Stimulated activated memory B cell treated with anti-CD40 and anti-IgM and Interleukin-4, amounts not matched to agents 10 μg/mL and 1 μg/mL and 100 μg/mL, for 72 hours (primary cell): Measurements from ENCODE around the gene HYAL2.
"Not testable (repeated sequence)": the region's sequence is repeated elsewhere in the genome, so short reads cannot be mapped to it uniquely, and the experiment has no call there.

Experiments used
- ATAC-seq: fragments of 150-1000 bp; cut with Tn5 transposase; 2 replicates; pipeline ENCODE4 v1.10.0; 2021
- H3K27ac Mint-ChIP-seq: one replicate; pipeline ENCODE4 v1.8.0; 2022; ENCODE audit warnings: mild to moderate bottlenecking, mixed read lengths
- H3K27me3 Mint-ChIP-seq: one replicate; pipeline ENCODE4 v1.8.0; 2022; ENCODE audit warnings: mixed read lengths
- H3K36me3 Mint-ChIP-seq: one replicate; pipeline ENCODE4 v1.8.0; 2022; ENCODE audit warnings: mixed read lengths
- H3K4me1 Mint-ChIP-seq: one replicate; pipeline ENCODE4 v1.8.0; 2022; ENCODE audit warnings: mixed read lengths
- H3K4me3 Mint-ChIP-seq: one replicate; pipeline ENCODE4 v1.8.0; 2022; ENCODE audit warnings: mild to moderate bottlenecking, moderate library complexity, mixed read lengths
- H3K9me3 Mint-ChIP-seq: one replicate; pipeline ENCODE4 v1.8.0; 2022; ENCODE audit warnings: mixed read lengths

The HYAL2 gene

GRCh38 chr3:50278880-50279224, 43.7 kb downstream of the HYAL2 start, which contains the start of gene LSMEM2:
TSS of gene LSMEM2 (plus strand) at chr3:50279087. CDS start at chr3:50279114, 27 bp downstream.
- Mint-ChIP-seq H3K9me3 (no peaks in the 10 kb centered on the region), H3K36me3 (no peaks in the 10 kb centered on the region), H3K4me1 (peaks cover 25% of the 10 kb centered on the region), H3K27ac (no peak within 1 kb of the TSS), H3K4me3 (no peak within 1 kb of the TSS), H3K27me3 (peaks cover 32% of the 10 kb centered on the region)
- ATAC-seq: no peak

DNA sequence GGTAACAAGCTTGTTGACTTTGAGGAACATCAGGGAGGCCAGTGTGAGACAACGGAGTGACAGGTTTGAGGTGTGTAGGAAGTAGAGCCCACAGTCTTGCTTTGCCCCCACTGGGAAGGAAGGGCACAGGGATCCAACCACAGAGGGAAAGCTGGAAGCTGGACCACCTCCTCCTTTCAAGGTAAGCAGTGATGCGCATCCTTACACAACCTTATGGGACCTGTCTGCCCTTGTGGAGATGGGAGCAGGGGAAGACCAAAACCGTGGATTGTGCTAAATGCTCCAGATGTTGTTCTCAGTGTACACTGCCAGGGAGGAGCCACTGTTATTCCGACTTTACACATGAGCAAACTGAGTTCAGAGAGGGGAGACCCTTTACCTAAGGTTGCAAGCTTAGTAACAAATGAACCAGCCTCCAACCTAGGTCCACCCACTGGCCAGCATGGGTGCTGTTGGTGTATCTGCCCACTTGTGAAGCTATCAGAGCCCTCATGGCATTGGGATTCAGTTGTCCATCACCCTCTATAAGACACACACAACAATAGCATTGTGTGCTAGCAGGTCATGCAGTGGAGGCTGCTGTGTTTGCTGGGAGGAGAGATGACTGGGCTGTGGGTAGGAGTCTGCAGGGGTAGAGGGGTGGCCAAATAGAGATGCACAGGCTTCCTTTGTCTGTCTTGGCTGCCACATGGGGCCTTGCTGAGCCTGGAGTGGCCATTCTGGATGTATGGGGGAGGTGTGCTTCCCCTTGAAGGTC, 44.2 kb downstream of the HYAL2 start:
- no peak overlapping the region for H3K27ac Mint-ChIP-seq
- H3K4me1 Mint-ChIP-seq: peaks cover 28% of the 10 kb centered on the region
- H3K4me3 Mint-ChIP-seq: no peak overlapping the region
- H3K36me3 Mint-ChIP-seq: no peaks in the 10 kb centered on the region
- ATAC-seq: no peak
- H3K9me3 Mint-ChIP-seq: no peaks in the 10 kb centered on the region
- H3K27me3 Mint-ChIP-seq: peaks cover 36% of the 10 kb centered on the region

GRCh38 chr3:50276762-50277101, 45.8 kb downstream of the HYAL2 start:
- Mint-ChIP-seq H3K9me3 (no peaks in the 10 kb centered on the region), H3K4me3 (no peak overlapping the region), H3K36me3 (no peaks in the 10 kb centered on the region), H3K27me3 (peaks cover 43% of the 10 kb centered on the region), H3K27ac (no peak overlapping the region), H3K4me1 (peaks cover 38% of the 10 kb centered on the region)
- no peak for ATAC-seq

- no peaks in the 10 kb centered on the region for H3K9me3 Mint-ChIP-seq
- no peak for ATAC-seq
- peaks cover 43% of the 10 kb centered on the region for H3K4me1 Mint-ChIP-seq
- H3K4me3 Mint-ChIP-seq: peak overlapping the region; percentile 43
- no peaks in the 10 kb centered on the region for H3K36me3 Mint-ChIP-seq
- peaks cover 43% of the 10 kb centered on the region for H3K27me3 Mint-ChIP-seq
- H3K27ac Mint-ChIP-seq: no peak overlapping the region
These were observed 46.4 kb downstream of the HYAL2 start for GRCh38 chr3:50275996-50276761.

DNA sequence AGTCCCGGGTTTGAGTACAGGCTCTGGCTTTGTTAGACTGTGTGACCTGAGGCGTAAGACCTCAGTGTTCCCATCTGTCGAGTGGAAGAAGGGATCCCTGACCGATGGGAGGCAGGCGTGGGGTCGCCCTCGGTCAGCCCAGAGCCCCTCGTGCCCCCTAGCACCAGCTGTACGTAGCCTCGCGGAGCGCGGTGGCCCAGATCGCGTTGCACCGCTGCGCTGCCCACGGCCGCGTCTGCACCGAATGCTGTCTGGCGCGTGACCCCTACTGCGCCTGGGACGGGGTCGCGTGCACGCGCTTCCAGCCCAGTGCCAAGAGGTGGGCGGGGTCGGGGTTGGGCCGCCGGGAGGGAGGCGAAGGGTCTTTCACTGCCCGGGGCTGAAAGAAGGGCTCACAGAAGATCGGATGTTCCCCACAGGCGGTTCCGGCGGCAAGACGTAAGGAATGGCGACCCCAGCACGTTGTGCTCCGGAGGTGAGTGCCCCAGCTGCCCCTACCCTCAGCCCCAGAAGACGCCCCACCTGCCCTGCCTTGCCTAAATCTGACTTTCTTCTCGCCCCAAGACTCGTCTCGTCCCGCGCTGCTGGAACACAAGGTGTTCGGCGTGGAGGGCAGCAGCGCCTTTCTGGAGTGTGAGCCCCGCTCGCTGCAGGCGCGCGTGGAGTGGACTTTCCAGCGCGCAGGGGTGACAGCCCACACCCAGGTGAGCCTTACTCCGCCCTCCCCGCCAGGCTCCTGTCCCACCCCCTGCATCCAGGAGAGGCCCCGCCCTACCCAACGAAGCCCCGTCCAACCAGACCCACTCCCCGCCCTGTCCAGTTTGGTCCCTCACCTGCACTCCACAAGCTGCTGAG, 47.2 kb downstream of the HYAL2 start:
- H3K36me3 Mint-ChIP-seq: no peaks in the 10 kb centered on the region
- peaks cover 43% of the 10 kb centered on the region for H3K27me3 Mint-ChIP-seq
- H3K27ac Mint-ChIP-seq: no peak overlapping the region
- peaks cover 43% of the 10 kb centered on the region for H3K4me1 Mint-ChIP-seq
- ATAC-seq: no peak
- H3K9me3 Mint-ChIP-seq: no peaks in the 10 kb centered on the region
- peak overlapping the region; percentile 43 for H3K4me3 Mint-ChIP-seq

DNA sequence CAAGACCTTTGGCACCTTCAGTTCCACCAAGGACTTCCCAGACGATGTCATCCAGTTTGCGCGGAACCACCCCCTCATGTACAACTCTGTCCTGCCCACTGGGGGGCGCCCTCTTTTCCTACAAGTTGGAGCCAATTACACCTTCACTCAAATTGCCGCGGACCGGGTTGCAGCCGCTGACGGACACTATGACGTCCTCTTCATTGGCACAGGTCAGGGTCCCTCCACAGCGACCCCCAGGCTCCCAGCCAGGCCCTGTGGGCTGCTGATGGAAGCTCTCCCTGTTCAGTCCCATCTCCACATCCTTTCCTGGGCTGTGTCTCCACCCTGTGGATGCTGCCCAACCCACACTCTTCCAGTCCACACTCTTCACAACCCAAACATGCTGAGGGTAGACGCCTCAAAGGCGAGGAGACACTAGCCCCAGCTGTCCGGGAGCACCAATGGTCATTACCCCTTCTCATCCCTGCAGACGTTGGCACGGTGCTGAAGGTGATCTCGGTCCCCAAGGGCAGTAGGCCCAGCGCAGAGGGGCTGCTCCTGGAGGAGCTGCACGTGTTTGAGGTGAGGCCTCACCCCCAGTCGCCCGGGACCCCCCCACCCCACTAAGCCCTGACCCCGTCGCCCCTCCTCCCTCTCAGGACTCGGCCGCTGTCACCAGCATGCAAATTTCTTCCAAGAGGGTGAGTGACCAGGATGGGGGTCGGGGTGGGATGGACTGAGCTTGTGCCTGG, 48.0 kb downstream of the HYAL2 start:
- H3K36me3 Mint-ChIP-seq: no peaks in the 10 kb centered on the region
- H3K27ac Mint-ChIP-seq: no peak overlapping the region
- no peak for ATAC-seq

GRCh38 chr3:50273689-50274065, 48.9 kb downstream of the HYAL2 start:
- no peaks in the 10 kb centered on the region for H3K9me3 Mint-ChIP-seq
- H3K4me1 Mint-ChIP-seq: peaks cover 43% of the 10 kb centered on the region
- H3K4me3 Mint-ChIP-seq: no peak overlapping the region
- ATAC-seq: no peak
- H3K27me3 Mint-ChIP-seq: peaks cover 43% of the 10 kb centered on the region
- no peaks in the 10 kb centered on the region for H3K36me3 Mint-ChIP-seq
- H3K27ac Mint-ChIP-seq: no peak overlapping the region

More for the DNA sequence above, 48.0 kb downstream of the HYAL2 start:
- Mint-ChIP-seq H3K4me3 (peak overlapping the region; percentile 45), H3K27me3 (peaks cover 43% of the 10 kb centered on the region), H3K9me3 (no peaks in the 10 kb centered on the region), H3K4me1 (peaks cover 43% of the 10 kb centered on the region)

DNA sequence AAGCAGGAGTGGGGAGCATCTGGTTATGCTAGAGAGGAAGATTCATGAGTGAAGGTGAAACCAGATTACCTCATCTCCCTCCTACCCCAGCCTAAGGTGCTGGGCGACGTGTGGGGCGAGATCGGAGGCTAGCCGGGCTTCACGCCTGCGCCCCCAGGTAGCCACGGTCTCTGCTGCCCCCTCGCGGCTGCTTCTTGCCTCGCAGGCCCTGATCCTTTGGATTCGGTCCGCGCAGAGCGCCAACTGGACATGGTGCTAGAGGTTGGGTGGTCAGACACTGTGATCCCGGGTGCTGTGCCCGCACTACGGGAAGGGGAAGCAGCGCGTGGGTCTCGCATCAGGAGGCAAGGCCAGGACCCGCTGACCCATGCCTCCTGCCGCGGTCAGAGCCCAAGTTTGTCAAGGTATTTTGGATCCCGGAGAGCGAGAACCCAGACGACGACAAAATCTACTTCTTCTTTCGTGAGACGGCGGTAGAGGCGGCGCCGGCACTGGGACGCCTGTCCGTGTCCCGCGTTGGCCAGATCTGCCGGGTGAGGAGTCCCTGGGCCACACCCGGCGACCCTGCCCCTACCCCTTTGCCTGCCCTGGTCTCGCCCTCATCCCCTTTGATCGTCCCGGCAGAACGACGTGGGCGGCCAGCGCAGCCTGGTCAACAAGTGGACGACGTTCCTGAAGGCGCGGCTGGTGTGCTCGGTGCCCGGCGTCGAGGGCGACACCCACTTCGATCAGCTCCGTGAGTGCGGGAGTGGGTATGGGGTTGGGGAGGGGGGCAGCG, 49.4 kb downstream of the HYAL2 start:
- H3K9me3 Mint-ChIP-seq: no peaks in the 10 kb centered on the region
- peaks cover 43% of the 10 kb centered on the region for H3K4me1 Mint-ChIP-seq
- peaks cover 43% of the 10 kb centered on the region for H3K27me3 Mint-ChIP-seq
- ATAC-seq: peak; percentile 91
- H3K36me3 Mint-ChIP-seq: no peaks in the 10 kb centered on the region
- H3K27ac Mint-ChIP-seq: peak overlapping the region; percentile 38
- peak overlapping the region; percentile 70 for H3K4me3 Mint-ChIP-seq

DNA sequence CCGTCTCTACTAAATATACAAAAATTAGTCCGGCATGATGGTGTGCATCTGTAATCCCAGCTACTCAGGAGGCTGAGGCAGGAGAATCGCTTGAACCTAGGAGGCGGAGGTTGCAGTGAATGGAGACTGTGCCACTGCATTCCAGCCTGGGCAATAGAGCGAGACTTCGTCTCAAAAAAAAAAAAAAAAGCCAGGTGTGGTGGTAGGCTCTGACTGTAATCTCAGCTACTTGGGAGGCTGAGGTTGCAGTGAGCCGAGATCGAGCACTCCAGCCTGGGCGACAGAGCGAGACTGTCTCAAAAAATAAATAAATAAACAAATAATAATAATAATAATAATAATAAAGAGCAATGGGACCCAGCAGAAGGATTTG, 50.0 kb downstream of the HYAL2 start:
- not testable (repeated sequence) for H3K36me3 Mint-ChIP-seq, H3K4me3 Mint-ChIP-seq
- peak overlapping the region; percentile 38 for H3K27ac Mint-ChIP-seq

GRCh38 chr3:50271314-50271936, 51.1 kb downstream of the HYAL2 start:
- Mint-ChIP-seq H3K9me3 (no peaks in the 10 kb centered on the region), H3K36me3 (no peaks in the 10 kb centered on the region), H3K27me3 (peaks cover 37% of the 10 kb centered on the region), H3K27ac (no peak overlapping the region), H3K4me3 (no peak overlapping the region), H3K4me1 (peaks cover 43% of the 10 kb centered on the region)
- no peak for ATAC-seq

More for the DNA sequence above, 50.0 kb downstream of the HYAL2 start:
- peaks cover 43% of the 10 kb centered on the region for H3K27me3 Mint-ChIP-seq
- H3K9me3 Mint-ChIP-seq, ATAC-seq: not testable (repeated sequence)
- peaks cover 43% of the 10 kb centered on the region for H3K4me1 Mint-ChIP-seq

GRCh38 chr3:50270422-50271224, 51.9 kb downstream of the HYAL2 start:
- H3K4me1 Mint-ChIP-seq: peaks cover 35% of the 10 kb centered on the region
- H3K27ac Mint-ChIP-seq: no peak overlapping the region
- H3K4me3 Mint-ChIP-seq: no peak overlapping the region
- no peaks in the 10 kb centered on the region for H3K36me3 Mint-ChIP-seq
- H3K9me3 Mint-ChIP-seq: no peaks in the 10 kb centered on the region
- peaks cover 29% of the 10 kb centered on the region for H3K27me3 Mint-ChIP-seq
- no peak for ATAC-seq

- no peak for ATAC-seq
- no peak overlapping the region for H3K4me3 Mint-ChIP-seq
- H3K9me3 Mint-ChIP-seq: no peaks in the 10 kb centered on the region
- H3K27ac Mint-ChIP-seq: no peak overlapping the region
- H3K36me3 Mint-ChIP-seq: no peaks in the 10 kb centered on the region
- H3K27me3 Mint-ChIP-seq: peaks cover 22% of the 10 kb centered on the region
- H3K4me1 Mint-ChIP-seq: peaks cover 29% of the 10 kb centered on the region
These were observed 52.5 kb downstream of the HYAL2 start for GRCh38 chr3:50269977-50270413.

DNA sequence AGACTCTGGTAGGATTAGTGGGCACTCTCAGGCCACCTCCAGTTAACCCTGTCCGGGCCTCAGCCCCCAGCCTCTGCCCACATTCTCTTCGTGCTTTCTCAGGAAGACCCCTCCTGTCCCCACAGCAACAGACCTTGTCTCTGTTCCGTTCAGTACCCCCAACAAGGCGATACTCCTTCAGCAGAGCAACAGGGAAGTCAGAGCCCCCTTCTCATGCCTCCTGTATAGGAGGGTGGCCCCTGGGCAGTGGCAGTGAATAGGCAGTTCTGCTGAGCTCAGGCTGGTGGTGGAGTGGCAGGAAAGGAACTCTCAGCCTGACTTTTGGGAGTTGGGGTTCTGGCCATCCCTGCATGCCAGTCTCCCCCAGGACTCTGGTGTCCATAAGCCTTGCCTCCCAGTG, 53.1 kb downstream of the HYAL2 start:
- no peak overlapping the region for H3K27ac Mint-ChIP-seq
- H3K4me3 Mint-ChIP-seq: no peak overlapping the region
- peaks cover 23% of the 10 kb centered on the region for H3K4me1 Mint-ChIP-seq
- no peak for ATAC-seq
- H3K9me3 Mint-ChIP-seq: no peaks in the 10 kb centered on the region
- no peaks in the 10 kb centered on the region for H3K36me3 Mint-ChIP-seq
- peaks cover 19% of the 10 kb centered on the region for H3K27me3 Mint-ChIP-seq
